ENCODE results near the gene LONP2. TPM values are rescaled to one million over a fixed set of nuclear protein-coding genes. Genes with fewer than 3 reads are reported as not detected.

LONP2 gene
- total and polyA plus RNA-seq, 9 of the 15 experiments (the other 6 are each of a cell fraction or from before 2014, with no cell fraction given): 8.1 to 41.2 (median 25.6) TPM

- no peaks in the 10 kb centered on the region for H3K27me3 ChIP-seq (ENCODE audit: control insufficient read depth in 2 of 2, insufficient read depth in 2 of 2, low read length in 2 of 2)
- DNase-seq (ENCODE audit: extremely low read depth in 1 of 4, low spot score in 3 of 4): no peak
- intact Hi-C loops (cut with micrococcal nuclease): no loop called here
- no peak for FAIRE-seq
- no peak overlapping the region for H3K4me2 ChIP-seq (ENCODE audit: insufficient read depth, low read length)
- H3K9me1 ChIP-seq (ENCODE audit: control insufficient read depth, insufficient read depth, low read length): no peaks in the 10 kb centered on the region
- H3K9me3 ChIP-seq (replicated peaks; ENCODE audit: control insufficient read depth, insufficient read depth, low read depth, low read length): no peaks in the 10 kb centered on the region
- BruUV-seq (replicated peaks): no TSS peak
- no peak overlapping the region for H3K27ac ChIP-seq (ENCODE audit: extremely low read depth, low read depth, low read length)
- H3K36me3 ChIP-seq (ENCODE audit: control insufficient read depth, insufficient read depth, low read length): peaks cover 49% of the 10 kb centered on the region; the same call in 2 of the 3 replicates
- no peak overlapping the region for H3K4me3 ChIP-seq
- no peaks in the 10 kb centered on the region for H4K20me1 ChIP-seq (replicated peaks; ENCODE audit: control insufficient read depth, insufficient read depth, low read length)
- in situ Hi-C loops (cut with MboI): no loop called here
- no peak overlapping the region for H2AFZ ChIP-seq (ENCODE audit: low read depth, low read length)
- POLR2A ChIA-PET: interaction anchor here (0.6 kb wide), 1 partner anchor 1187 kb away, joined by 4 read pairs; no protein-coding TSS in a partner anchor
- H3K79me2 ChIP-seq (ENCODE audit: control insufficient read depth, insufficient read depth, low read length): no peaks in the 10 kb centered on the region
- ATAC-seq: no peak
- CTCF ChIA-PET (ENCODE audit: low intra/inter-chr PET ratio): interaction anchor here (0.8 kb wide), 1 partner anchor 1677 kb away, joined by 3 read pairs; no protein-coding TSS in a partner anchor
- no peak overlapping the region for H3K9ac ChIP-seq (ENCODE audit: insufficient read depth in 1 of 2, low read depth in 2 of 2, low read length in 2 of 2)
- H3K4me1 ChIP-seq (replicated peaks in 1 of 2; ENCODE audit: control insufficient read depth in 2 of 2, insufficient read depth in 2 of 2, low read length in 2 of 2): no peaks in the 10 kb centered on the region
- TF ChIP-seq MTF1 (CRISPR knock-in tag; IDR thresholded peaks at IDR 0.05; ENCODE audit: borderline replicate concordance): no peak
- TF ChIP-seq, protein P1, sequence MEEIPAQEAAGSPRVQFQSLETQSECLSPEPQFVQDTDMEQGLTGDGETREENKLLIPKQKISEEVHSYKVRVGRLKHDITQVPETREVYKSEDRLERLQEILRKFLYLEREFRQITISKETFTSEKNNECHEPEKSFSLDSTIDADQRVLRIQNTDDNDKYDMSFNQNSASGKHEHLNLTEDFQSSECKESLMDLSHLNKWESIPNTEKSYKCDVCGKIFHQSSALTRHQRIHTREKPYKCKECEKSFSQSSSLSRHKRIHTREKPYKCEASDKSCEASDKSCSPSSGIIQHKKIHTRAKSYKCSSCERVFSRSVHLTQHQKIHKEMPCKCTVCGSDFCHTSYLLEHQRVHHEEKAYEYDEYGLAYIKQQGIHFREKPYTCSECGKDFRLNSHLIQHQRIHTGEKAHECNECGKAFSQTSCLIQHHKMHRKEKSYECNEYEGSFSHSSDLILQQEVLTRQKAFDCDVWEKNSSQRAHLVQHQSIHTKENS (CRISPR knock-in tag; IDR thresholded peaks at IDR 0.05): no peak
- TF ChIP-seq, protein P2, sequence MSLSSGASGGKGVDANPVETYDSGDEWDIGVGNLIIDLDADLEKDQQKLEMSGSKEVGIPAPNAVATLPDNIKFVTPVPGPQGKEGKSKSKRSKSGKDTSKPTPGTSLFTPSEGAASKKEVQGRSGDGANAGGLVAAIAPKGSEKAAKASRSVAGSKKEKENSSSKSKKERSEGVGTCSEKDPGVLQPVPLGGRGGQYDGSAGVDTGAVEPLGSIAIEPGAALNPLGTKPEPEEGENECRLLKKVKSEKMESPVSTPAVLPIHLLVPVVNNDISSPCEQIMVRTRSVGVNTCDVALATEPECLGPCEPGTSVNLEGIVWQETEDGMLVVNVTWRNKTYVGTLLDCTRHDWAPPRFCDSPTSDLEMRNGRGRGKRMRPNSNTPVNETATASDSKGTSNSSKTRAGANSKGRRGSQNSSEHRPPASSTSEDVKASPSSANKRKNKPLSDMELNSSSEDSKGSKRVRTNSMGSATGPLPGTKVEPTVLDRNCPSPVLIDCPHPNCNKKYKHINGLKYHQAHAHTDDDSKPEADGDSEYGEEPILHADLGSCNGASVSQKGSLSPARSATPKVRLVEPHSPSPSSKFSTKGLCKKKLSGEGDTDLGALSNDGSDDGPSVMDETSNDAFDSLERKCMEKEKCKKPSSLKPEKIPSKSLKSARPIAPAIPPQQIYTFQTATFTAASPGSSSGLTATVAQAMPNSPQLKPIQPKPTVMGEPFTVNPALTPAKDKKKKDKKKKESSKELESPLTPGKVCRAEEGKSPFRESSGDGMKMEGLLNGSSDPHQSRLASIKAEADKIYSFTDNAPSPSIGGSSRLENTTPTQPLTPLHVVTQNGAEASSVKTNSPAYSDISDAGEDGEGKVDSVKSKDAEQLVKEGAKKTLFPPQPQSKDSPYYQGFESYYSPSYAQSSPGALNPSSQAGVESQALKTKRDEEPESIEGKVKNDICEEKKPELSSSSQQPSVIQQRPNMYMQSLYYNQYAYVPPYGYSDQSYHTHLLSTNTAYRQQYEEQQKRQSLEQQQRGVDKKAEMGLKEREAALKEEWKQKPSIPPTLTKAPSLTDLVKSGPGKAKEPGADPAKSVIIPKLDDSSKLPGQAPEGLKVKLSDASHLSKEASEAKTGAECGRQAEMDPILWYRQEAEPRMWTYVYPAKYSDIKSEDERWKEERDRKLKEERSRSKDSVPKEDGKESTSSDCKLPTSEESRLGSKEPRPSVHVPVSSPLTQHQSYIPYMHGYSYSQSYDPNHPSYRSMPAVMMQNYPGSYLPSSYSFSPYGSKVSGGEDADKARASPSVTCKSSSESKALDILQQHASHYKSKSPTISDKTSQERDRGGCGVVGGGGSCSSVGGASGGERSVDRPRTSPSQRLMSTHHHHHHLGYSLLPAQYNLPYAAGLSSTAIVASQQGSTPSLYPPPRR (CRISPR knock-in tag; IDR thresholded peaks at IDR 0.05; ENCODE audit: borderline replicate concordance): no peak
- 0 out of 2 replicates have a peak, but pooled peaks have one; percentile 14 for TF ChIP-seq TEAD4 (IDR thresholded peaks at IDR 0.05; ENCODE audit: low read length)
- no peak for TF ChIP-seq TEAD4 (CRISPR knock-in tag; IDR thresholded peaks at IDR 0.05; ENCODE audit: borderline replicate concordance)
- TF ChIP-seq TAL1 (IDR thresholded peaks at IDR 0.05): peak; percentile 61
- TF ChIP-seq ATF2 (CRISPR knock-in tag; IDR thresholded peaks at IDR 0.05): no peak
- no peak for TF ChIP-seq STAT5A (IDR thresholded peaks at IDR 0.05; ENCODE audit: borderline replicate concordance, low read length)
- TF ChIP-seq CHD2 (IDR thresholded peaks at IDR 0.05; ENCODE audit: low read depth, low read length): no peak
- no peak for TF ChIP-seq MEF2D (tag; conservative IDR thresholded peaks at IDR 0.05; ENCODE audit: low read depth)
- no peak for TF ChIP-seq TAF15 (IDR thresholded peaks at IDR 0.05; ENCODE audit: low read depth, low read length)
- no peak for TF ChIP-seq SAFB (IDR thresholded peaks at IDR 0.05; ENCODE audit: borderline replicate concordance, low read depth, low read length)
- TF ChIP-seq CEBPG (CRISPR knock-in tag; IDR thresholded peaks at IDR 0.05): no peak
- TF ChIP-seq CEBPG (tag; conservative IDR thresholded peaks at IDR 0.05 in 1 of 2, IDR thresholded peaks at IDR 0.05 in 1 of 2): peak; percentile 50 to 77; a peak in 3 of 4 replicates
- TF ChIP-seq NFRKB (IDR thresholded peaks at IDR 0.05; ENCODE audit: low read depth): no peak
- no peak for TF ChIP-seq SMAD3 (CRISPR knock-in tag; conservative IDR thresholded peaks at IDR 0.05)
These were observed 24.9 kb downstream of the LONP2 start for GRCh38 chr16:48269011-48269410.
